H1 (cell line): Measurements from ENCODE around the gene EPYC. TPM values are rescaled to one million over a fixed set of nuclear protein-coding genes. Genes with fewer than 3 reads are reported as not detected.

Source experiments
- CTCF ChIA-PET: fragments of 300-600 bp; sonication (Branson Sonifier 250); formaldehyde crosslinking; loops from one replicate; lab custom pipeline; 2021; ENCODE audit not compliant: partially characterized antibody; lab: Charles Lee
- POLR2A ChIA-PET: fragments of 300-600 bp; sonication (Branson Sonifier 250); formaldehyde crosslinking; loops from one replicate; lab custom pipeline; 2021; ENCODE audit warnings: inconsistent platforms; ENCODE audit not compliant: partially characterized antibody; lab: Charles Lee
- DNase-seq, 2 experiments: peaks; one replicate each; pipeline versions ENCODE4 v3.0.0 to v3.0.0-alpha.2; 2010 to 2022; ENCODE audit warnings: low spot score in 2 of 2, low read depth in 1 of 2, mixed read lengths in 1 of 2
- FAIRE-seq: peaks from 2 replicates; lab custom pipeline; 2011; peaks lifted over from hg19 to GRCh38; lab: Jason Lieb, UNC
- H2AFZ ChIP-seq: 2 replicates; pipeline ENCODE4 v1.8.1; 2012; ENCODE audit warnings: low read length, inconsistent platforms
- H2AK5ac ChIP-seq: 2 replicates; pipeline ENCODE4 v1.6.1; 2013; ENCODE audit warnings: low read depth, low read length
- H2BK120ac ChIP-seq: replicated peaks from 2 replicates; pipeline ENCODE3; 2013; ENCODE audit warnings: low read depth, low read length, inconsistent platforms
- H2BK12ac ChIP-seq: 2 replicates; pipeline ENCODE4 v1.6.1; 2013; ENCODE audit warnings: low read depth, low read length
- H2BK15ac ChIP-seq: 2 replicates; pipeline ENCODE4 v1.6.1; 2013; ENCODE audit warnings: low read length
- H2BK20ac ChIP-seq: 2 replicates; pipeline ENCODE4 v1.6.1; 2013; ENCODE audit warnings: low read length
- H2BK5ac ChIP-seq: 2 replicates; pipeline ENCODE4 v1.6.1; 2013; ENCODE audit warnings: low read depth, low read length
- H3K14ac ChIP-seq: 2 replicates; pipeline ENCODE4 v1.6.1; 2013; ENCODE audit warnings: inconsistent platforms; ENCODE audit not compliant: insufficient read length
- H3K18ac ChIP-seq: 2 replicates; pipeline ENCODE4 v1.6.1; 2013; ENCODE audit warnings: low read length; ENCODE audit errors: extremely low read depth
- H3K23ac ChIP-seq: 2 replicates; pipeline ENCODE4 v1.6.1; 2013; ENCODE audit warnings: inconsistent platforms; ENCODE audit not compliant: insufficient read length
- H3K23me2 ChIP-seq: 2 replicates; pipeline ENCODE4 v1.6.1; 2013; ENCODE audit warnings: low read depth, low read length
- H3K27ac ChIP-seq: 2 replicates; pipeline ENCODE4 v1.6.1; 2011; ENCODE audit warnings: low read depth, low read length, inconsistent platforms
- H3K27me3 ChIP-seq, 4 experiments: replicated peaks in 1 of 4; 1 replicate in 1 of 4; 2 replicates in 3 of 4; pipeline versions ENCODE4 v1.6.1 to v1.8.1; 2011 to 2013; ENCODE audit warnings: low read length in 3 of 4, mild to moderate bottlenecking in 3 of 4, inconsistent platforms in 2 of 4, mixed read lengths in 2 of 4, moderate library complexity in 1 of 4; ENCODE audit not compliant: control insufficient read depth in 3 of 4, insufficient read depth in 3 of 4; ENCODE audit errors: extremely low read depth in 1 of 4
- H3K36me3 ChIP-seq, 4 experiments: 2 replicates each; pipeline versions ENCODE4 v1.6.1 to v1.8.1; 2011 to 2013; ENCODE audit warnings: mild to moderate bottlenecking in 4 of 4, low read length in 3 of 4, moderate library complexity in 2 of 4, control low read depth in 1 of 4, inconsistent platforms in 1 of 4; ENCODE audit not compliant: insufficient read depth in 4 of 4, control insufficient read depth in 2 of 4
- H3K4ac ChIP-seq: replicated peaks from 2 replicates; pipeline ENCODE3; 2013; ENCODE audit warnings: low read length, low read depth, mixed read lengths, inconsistent platforms; ENCODE audit not compliant: insufficient read length
- H3K4me1 ChIP-seq, 4 experiments: replicated peaks in 1 of 4; 1 replicate in 1 of 4; 2 replicates in 3 of 4; pipeline versions ENCODE4 v1.6.1 to v1.8.1; 2011 to 2013; ENCODE audit warnings: low read length in 3 of 4, inconsistent platforms in 2 of 4, mixed read lengths in 1 of 4; ENCODE audit not compliant: insufficient read depth in 4 of 4, control insufficient read depth in 3 of 4
- H3K4me2 ChIP-seq, 2 experiments: 2 replicates each; pipeline versions ENCODE4 v1.6.1 to v1.8.1; 2011 to 2013; ENCODE audit warnings: low read depth in 2 of 2, low read length in 2 of 2, control low read depth in 1 of 2, inconsistent platforms in 1 of 2, mild to moderate bottlenecking in 1 of 2; ENCODE audit not compliant: insufficient read depth in 1 of 2
- H3K4me3 ChIP-seq, 4 experiments: fragments of 200-600, 300-600 bp in 1 of 4; sonication (generic), shearing (Covaris generic), sonication (Bioruptor Twin) in 1 of 4; 2 replicates each; pipeline versions ENCODE4 v1.5.1 to v1.8.1; 2011 to 2016; ENCODE audit warnings: low read length in 4 of 4, low read depth in 3 of 4, control low read depth in 2 of 4, inconsistent platforms in 2 of 4, mild to moderate bottlenecking in 2 of 4, mixed read lengths in 1 of 4, moderate library complexity in 1 of 4; ENCODE audit not compliant: insufficient read depth in 2 of 4; ENCODE audit errors: extremely low read depth in 1 of 4
- H3K56ac ChIP-seq: replicated peaks from 2 replicates; pipeline ENCODE3; 2013; ENCODE audit warnings: low read depth, mild to moderate bottlenecking, mixed read lengths, low read length, inconsistent platforms; ENCODE audit not compliant: insufficient read length
- H3K79me1 ChIP-seq: 2 replicates; pipeline ENCODE4 v1.6.1; 2013; ENCODE audit warnings: low read depth, low read length, control low read depth
- H3K79me2 ChIP-seq, 2 experiments: 2 replicates each; pipeline versions ENCODE4 v1.6.1 to v1.8.1; 2012 to 2013; ENCODE audit warnings: low read length in 2 of 2, mild to moderate bottlenecking in 2 of 2, inconsistent platforms in 1 of 2; ENCODE audit not compliant: insufficient read depth in 2 of 2, control insufficient read depth in 1 of 2
- H3K9ac ChIP-seq, 4 experiments: replicated peaks in 1 of 4; 1 replicate in 1 of 4; 2 replicates in 3 of 4; pipeline versions ENCODE4 v1.6.1 to v1.8.1; 2011 to 2013; ENCODE audit warnings: low read depth in 3 of 4, low read length in 3 of 4, control low read depth in 2 of 4, mild to moderate bottlenecking in 2 of 4, moderate library complexity in 2 of 4, inconsistent platforms in 1 of 4; ENCODE audit errors: extremely low read depth in 1 of 4
- H3K9me3 ChIP-seq, 2 experiments: 2 replicates each; pipeline versions ENCODE4 v1.6.1 to v1.8.1; 2012 to 2013; ENCODE audit warnings: mild to moderate bottlenecking in 2 of 2, moderate library complexity in 2 of 2, control low read depth in 1 of 2, inconsistent platforms in 1 of 2, low read depth in 1 of 2, low read length in 1 of 2, mixed read lengths in 1 of 2; ENCODE audit not compliant: insufficient read depth in 2 of 2
- H4K20me1 ChIP-seq, 2 experiments: replicated peaks in 1 of 2; 2 replicates each; pipeline versions ENCODE3 to v1.8.1; 2011 to 2013; ENCODE audit warnings: inconsistent platforms in 2 of 2, low read length in 2 of 2, mild to moderate bottlenecking in 1 of 2; ENCODE audit not compliant: insufficient read depth in 2 of 2, control insufficient read depth in 1 of 2
- H4K5ac ChIP-seq: 2 replicates; pipeline ENCODE4 v1.6.1; 2013; ENCODE audit warnings: low read length, low read depth, mixed read lengths, inconsistent platforms; ENCODE audit not compliant: insufficient read length
- H4K8ac ChIP-seq: 2 replicates; pipeline ENCODE4 v1.8.0; 2013; ENCODE audit warnings: mild to moderate bottlenecking, moderate library complexity, low read length, inconsistent platforms; ENCODE audit not compliant: insufficient read depth; ENCODE audit errors: extremely low read depth
- H4K91ac ChIP-seq: replicated peaks from 2 replicates; pipeline ENCODE3; 2013; ENCODE audit warnings: low read length, mixed read lengths, inconsistent platforms; ENCODE audit not compliant: insufficient read length
- CREB1 ChIP-seq: IDR thresholded peaks from 2 replicates; pipeline ENCODE4 v1.6.1; 2012; ENCODE audit warnings: inconsistent platforms
- EGR1 ChIP-seq: IDR thresholded peaks from 2 replicates; pipeline ENCODE4 v1.6.1; 2011; ENCODE audit warnings: low read depth, low read length, borderline replicate concordance
- EZH2 ChIP-seq: fragments of 200-600 bp; sonication (generic); IDR thresholded peaks from 2 replicates; pipeline ENCODE4 v1.7.1; 2012; ENCODE audit warnings: low read depth, mild to moderate bottlenecking, moderate library complexity, low read length, inconsistent platforms; ENCODE audit not compliant: severe bottlenecking
- GTF2F1 ChIP-seq: IDR thresholded peaks from 2 replicates; pipeline ENCODE4 v1.6.1; 2012; ENCODE audit warnings: low read depth, low read length, improper control_type of control experiment, borderline replicate concordance
- RBBP5 ChIP-seq: IDR thresholded peaks from 2 replicates; pipeline ENCODE4 v1.7.1; 2012; ENCODE audit warnings: low read depth, mild to moderate bottlenecking, inconsistent platforms, low read length, moderate library complexity, borderline replicate concordance
- TBP ChIP-seq: IDR thresholded peaks from 2 replicates; pipeline ENCODE4 v1.6.1; 2011; ENCODE audit warnings: low read depth, low read length, improper control_type of control experiment
- WGBS, 2 experiments: shearing (Covaris generic) in 1 of 2; methylation state at CpG; one replicate each; pipeline versions ENCODE4 v1.1.6 to v1.1.7; 2013 to 2015; ENCODE audit warnings: low lambda C conversion rate in 2 of 2, mixed read lengths in 2 of 2, inconsistent platforms in 1 of 2, low coverage in 1 of 2, missing lambda C conversion rate in 1 of 2; ENCODE audit not compliant: insufficient replicate concordance in 2 of 2, insufficient coverage in 1 of 2, insufficient read length in 1 of 2; ENCODE audit errors: extremely low coverage in 1 of 2, missing lambda C conversion rate in 1 of 2; 5-methylcytosine and 5-hydroxymethylcytosine counted together
- polyA plus RNA-seq, 7 experiments: library from polyadenylated mRNA; depleted of rRNA in 3 of 7; stranded (reverse) in 5 of 7; unstranded in 2 of 7; fragments of >200 nt in 5 of 7; fragments of 200-250 nt in 2 of 7; gene quantifications; 1 replicate in 5 of 7; 2 replicates in 1 of 7; 4 replicates in 1 of 7; pipeline versions ENCODE4 v1.2.1 to v1.2.3, GENCODE V29; 2011 to 2013; ENCODE audit warnings: missing spikeins in 2 of 7, mixed read lengths in 2 of 7
- total RNA-seq: library from RNA; stranded (reverse); fragmentation: NEBNext Ultra II Directional; extraction: Animal tissue kit (Norgen Biotek cat#: 25700); gene quantifications from 2 replicates; pipeline ENCODE4 v1.2.1, GENCODE V29; 2021

The EPYC gene
- total and polyA plus RNA-seq, 2 of the 8 experiments (the other 6 are each of a cell fraction or from before 2014, with no cell fraction given): not detected

- POLR2A ChIA-PET: no interaction called here
- no peaks in the 10 kb centered on the region for H3K23me2 ChIP-seq
- H3K27ac ChIP-seq: no peak overlapping the region
- H3K23ac ChIP-seq: no peak overlapping the region
- H2BK15ac ChIP-seq: no peak overlapping the region
- WGBS, 2 experiments: 94% methylated on average over 6 of the region's 6 CpGs; no CpG with 5 or more reads in 1 of the 2 experiments
- no peak overlapping the region for H3K4me3 ChIP-seq
- no peaks in the 10 kb centered on the region for H3K27me3 ChIP-seq
- no peak overlapping the region for H2BK120ac ChIP-seq
- no peaks in the 10 kb centered on the region for H3K4me1 ChIP-seq
- no peaks in the 10 kb centered on the region for H3K79me1 ChIP-seq
- no peak overlapping the region for H2BK5ac ChIP-seq
- no peak overlapping the region for H2AK5ac ChIP-seq
- CTCF ChIA-PET: no interaction called here
- H3K18ac ChIP-seq: no peak overlapping the region
- no peak overlapping the region; the same call in 1 of the 2 replicates for H2AFZ ChIP-seq
- no peak overlapping the region for H3K4ac ChIP-seq
- H3K9me3 ChIP-seq: no peaks in the 10 kb centered on the region
- no peak overlapping the region for H3K9ac ChIP-seq
- H4K91ac ChIP-seq: no peak overlapping the region
- no peak for FAIRE-seq
- H3K4me2 ChIP-seq: no peak overlapping the region
- H3K36me3 ChIP-seq: no peaks in the 10 kb centered on the region
- no peak overlapping the region for H3K56ac ChIP-seq
- no peak overlapping the region for H2BK20ac ChIP-seq
- no peak overlapping the region for H4K5ac ChIP-seq
- no peaks in the 10 kb centered on the region for H3K79me2 ChIP-seq
- H2BK12ac ChIP-seq: no peak overlapping the region
- no peak for DNase-seq
- TF ChIP-seq TBP (no peak), GTF2F1 (no peak), RBBP5 (no peak), EZH2 (no peak), CREB1 (no peak), EGR1 (no peak)
- no peaks in the 10 kb centered on the region for H4K20me1 ChIP-seq
- H4K8ac ChIP-seq: no peak overlapping the region
- H3K14ac ChIP-seq: no peak overlapping the region
Measured at GRCh38 chr12:90938451-90938850, 66.3 kb downstream of the EPYC start.
